NCI-H526 (cell line): Measurements from ENCODE around the gene INPP5D.
"Not testable (repeated sequence)": the region's sequence is repeated elsewhere in the genome, so short reads cannot be mapped to it uniquely, and the experiment has no call there.

Source experiments
- DNase-seq, 2 experiments: peaks; one replicate each; lab custom pipeline; 2025; lab: John Stamatoyannopoulos, UW

Gene INPP5D

GRCh38 chr2:233053928-233054784, 6.0 kb upstream of the INPP5D start:
- peak in 1 of 2 experiments; percentile 72 for DNase-seq

DNA sequence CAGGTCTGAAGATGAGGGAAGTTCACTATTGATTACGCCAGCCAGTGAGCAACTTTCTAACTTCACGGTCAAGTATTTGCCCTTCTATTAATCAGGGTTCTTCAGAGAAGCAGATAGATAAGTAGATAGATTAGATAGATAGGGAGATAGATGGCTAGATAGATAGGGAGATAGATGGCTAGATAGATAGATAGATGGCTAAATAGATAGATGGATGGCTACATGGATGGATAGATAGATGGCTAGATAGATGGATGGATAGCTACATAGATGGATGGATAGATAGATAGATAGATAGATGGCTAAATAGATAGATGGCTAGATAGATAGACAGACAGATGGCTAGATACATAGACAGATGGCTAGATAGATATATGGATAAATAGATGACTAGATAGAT, 4.8 kb upstream of the INPP5D start:
- no peak for DNase-seq

DNA sequence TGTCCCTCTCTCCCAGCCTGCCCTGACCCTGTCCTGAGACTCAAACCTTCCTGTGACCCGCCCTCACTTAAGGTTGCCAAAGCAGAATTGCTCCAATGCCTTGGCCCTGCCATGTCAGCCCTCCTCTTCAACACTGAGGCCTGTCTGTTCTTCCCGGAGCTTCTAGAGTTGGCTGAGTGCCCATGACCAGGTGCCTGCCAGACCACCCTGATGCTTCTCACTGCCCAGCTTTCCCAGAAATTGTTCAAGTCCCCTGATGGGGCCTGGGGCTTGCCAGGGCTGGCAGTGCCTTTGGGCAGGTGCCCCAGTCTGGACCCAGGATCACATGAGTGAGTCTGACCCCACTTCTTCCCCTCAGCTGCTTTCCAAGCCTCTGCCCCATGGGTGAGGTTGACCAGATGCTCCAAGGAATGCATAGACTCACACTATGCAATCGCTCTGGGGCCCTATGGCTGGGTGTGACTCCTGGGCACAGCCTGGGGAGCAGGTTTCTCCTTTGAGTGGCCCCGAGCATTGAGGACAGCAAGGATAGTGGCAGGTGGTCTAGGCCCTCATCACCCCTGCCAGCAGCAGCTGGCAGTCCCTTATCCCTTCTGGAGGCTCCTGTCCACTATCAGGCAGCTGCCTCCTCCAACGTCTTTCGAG, 3.1 kb upstream of the INPP5D start:
- no peak for DNase-seq

DNA sequence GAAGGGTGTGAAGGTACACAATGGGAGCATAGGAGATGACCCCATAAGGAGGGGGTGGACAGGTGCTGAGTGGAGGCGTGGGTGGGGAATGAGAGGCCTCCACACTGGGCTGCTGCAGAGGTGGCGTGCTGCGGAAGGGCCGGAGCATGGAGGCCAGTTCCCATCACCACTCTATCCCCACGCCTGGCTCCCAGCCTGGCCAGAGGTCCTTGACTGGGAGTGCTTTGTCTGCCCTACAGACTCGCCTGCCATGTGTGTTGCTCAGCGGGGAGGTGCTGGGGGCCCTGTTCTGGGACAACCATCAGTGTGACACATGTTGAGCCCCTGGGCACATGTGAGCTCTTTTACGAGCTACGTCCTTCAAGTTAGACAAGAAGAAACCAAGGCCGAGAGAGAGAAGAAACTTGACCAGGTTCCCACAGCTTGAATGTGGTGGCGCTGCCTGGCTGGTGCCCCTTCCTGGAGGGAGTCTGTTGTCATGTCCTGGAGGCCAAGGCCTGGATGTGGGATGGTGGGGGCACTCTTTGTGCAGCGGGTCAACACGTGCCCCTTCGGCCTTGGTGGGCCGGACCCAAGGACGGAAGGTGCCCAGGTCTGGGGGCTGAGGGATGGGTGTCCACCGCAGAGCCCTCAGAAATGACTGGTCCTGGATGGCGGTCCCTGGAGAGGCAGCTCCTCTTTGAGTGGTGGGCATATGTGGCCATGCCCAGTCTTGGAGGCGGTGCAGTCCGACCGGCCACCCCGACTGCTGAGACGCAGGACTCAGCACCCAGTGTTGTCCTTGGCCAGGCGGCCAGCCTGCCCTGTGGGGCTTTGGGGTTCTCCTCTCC, 1.2 kb upstream of the INPP5D start:
- DNase-seq: no peak

GRCh38 chr2:233059547-233059796, 670 bp upstream of the INPP5D start:
- no peak for DNase-seq

GRCh38 chr2:233060501-233060979, 398 bp downstream of the INPP5D start:
- no peak for DNase-seq

- DNase-seq: peak in 1 of 2 experiments; percentile 58
These were observed 943 bp downstream of the INPP5D start for GRCh38 chr2:233060980-233061590.

GRCh38 chr2:233061591-233062450, 1.7 kb downstream of the INPP5D start:
- DNase-seq: peak; percentile 31 to 66

DNA sequence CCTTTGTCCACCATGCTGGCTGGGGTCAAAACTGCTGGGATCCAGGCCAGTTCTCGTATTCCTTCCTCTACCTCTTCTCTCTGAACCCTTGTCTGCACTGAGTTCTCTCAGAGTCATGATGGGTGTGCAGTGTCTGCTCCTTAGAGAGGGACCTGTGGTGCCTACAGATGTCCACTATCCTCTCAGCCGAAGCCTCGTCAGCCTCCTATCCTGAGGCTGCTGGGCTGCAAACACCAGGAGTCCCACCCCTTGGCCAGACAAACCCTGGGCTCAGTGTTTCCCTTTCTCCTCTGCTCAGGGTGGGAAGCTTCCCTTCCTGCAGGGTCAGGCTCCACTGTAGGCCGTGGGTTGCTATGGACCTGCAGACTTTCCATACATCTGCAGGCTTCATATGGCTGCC, 2.3 kb downstream of the INPP5D start:
- peak in 1 of 2 experiments; percentile 34 for DNase-seq

- no peak for DNase-seq
These were observed 2.8 kb downstream of the INPP5D start for GRCh38 chr2:233062946-233063268.

- peak; percentile 97 to 98 for DNase-seq
These were observed 3.3 kb downstream of the INPP5D start for GRCh38 chr2:233063269-233063975.

DNA sequence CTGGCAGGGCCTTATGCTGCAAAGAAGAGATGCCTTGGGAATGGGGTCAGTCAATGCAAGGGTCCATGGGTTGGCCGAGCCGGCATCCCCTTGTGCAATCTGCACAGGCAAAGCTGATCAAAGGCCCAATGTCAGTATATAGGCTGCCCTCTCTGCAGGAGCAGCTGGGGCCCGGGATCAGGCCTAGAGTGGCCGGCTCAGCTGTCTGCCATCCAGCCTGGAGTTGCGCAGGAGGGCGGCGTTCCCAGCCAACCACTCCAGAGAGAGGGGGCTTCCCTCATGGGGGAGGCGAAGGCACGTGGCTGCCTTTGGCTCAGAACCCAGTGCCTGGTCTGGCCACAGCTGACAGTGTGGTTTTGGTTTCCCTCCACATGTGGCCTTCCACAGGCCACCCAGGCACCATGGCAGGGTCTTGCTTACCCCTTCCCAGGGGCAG, 3.9 kb downstream of the INPP5D start:
- DNase-seq: no peak

DNA sequence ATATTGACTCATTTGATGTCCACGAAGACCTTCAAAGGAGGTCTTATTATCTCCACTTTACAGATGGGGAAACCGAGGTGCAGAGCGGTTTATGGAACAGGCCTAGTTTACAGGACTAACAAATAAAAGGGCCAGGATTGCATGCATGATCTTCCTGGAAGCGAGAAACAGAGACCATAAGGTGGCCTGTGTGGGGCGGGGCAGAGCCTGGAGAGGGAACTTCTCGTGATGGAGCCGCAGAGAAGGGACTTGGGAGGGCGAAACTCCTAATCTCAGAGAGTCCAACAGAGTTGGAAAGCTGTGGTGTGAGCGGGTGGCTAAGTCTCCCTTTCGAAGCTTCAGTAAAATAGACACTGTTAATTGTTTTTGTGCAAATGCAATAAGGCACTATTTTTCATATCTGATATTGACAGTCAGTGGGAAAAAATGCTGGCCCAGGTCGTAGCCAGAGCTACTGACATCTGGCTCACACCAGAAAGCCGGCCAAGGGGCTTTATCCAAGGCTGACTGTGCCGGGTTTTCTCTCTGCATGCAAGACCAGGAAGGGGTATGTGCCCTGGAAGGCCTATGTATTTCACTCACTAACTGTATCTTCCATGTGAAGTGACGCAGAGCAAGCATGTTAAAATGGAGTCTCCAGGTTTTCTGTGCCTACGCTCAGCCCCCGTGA, 4.5 kb downstream of the INPP5D start:
- DNase-seq: no peak

GRCh38 chr2:233065200-233065589, 5.1 kb downstream of the INPP5D start:
- DNase-seq: not testable (repeated sequence)

GRCh38 chr2:233065954-233066470, 5.9 kb downstream of the INPP5D start:
- no peak for DNase-seq

DNA sequence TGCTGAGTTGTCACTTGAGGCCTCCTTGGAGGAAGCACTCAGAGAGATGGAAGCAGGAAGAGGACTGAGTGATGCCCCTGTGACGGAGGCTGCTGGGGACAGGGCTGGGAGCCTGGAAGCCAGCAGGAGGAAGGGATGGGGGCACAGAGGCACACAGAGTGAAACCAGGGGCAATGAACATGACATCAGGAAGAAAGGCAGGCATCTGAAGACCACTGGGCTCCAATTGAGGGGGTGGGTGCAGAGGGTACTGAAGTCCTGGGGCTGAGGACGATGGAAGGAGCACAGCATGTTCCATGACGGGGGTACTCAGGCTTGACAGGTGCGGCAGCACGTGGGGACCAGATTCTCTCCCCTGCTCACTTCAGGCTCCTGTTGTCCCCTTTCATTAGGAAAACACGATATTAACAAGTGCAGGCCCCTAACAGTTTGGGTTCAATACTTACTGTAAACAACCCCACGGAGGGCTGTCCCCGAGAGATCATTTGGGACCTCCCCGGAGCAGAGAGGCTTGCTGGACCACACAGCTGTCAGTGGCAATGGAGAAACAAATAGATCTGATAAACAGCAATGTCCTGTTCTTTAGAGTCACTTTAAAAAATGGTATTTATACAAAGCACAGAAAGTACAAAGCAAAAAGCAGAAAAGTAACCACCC, 8.7 kb downstream of the INPP5D start:
- no peak for DNase-seq

DNA sequence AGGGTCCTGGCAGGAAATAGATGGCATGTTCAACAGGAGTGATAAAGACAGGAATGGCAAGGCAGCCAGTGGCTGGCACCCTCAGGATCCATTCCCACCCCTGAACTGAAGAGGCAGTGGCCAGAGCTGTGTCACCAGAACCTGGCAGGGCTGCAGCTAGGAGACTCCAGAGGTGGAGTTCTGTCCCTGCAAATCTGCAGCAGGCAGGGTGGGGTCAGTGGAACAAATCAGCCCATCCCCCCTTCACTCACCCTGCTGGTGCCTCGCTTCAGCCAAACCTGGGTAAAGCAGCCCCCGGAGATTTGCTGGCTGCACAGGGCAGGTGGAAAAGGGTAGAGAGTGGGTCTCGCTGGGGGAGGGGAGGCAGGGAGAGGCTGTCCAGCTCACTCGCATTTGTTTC, 12.7 kb downstream of the INPP5D start:
- DNase-seq: no peak

- no peak for DNase-seq
These were observed 14.0 kb downstream of the INPP5D start for GRCh38 chr2:233074106-233074505.
